Fibroblast of lung (primary cell): ENCODE results near the gene PHF2. TPM values are rescaled to one million over a fixed set of nuclear protein-coding genes. Genes with fewer than 3 reads are reported as not detected.

Experiments used
- DNase-seq, 2 donors: peaks; one replicate each; pipeline versions ENCODE4 v3.0.0 to v3.0.0-alpha.2; 2010; ENCODE audit warnings: low read depth in 2 of 2
- H2AFZ ChIP-seq: 2 replicates; pipeline ENCODE4 v1.5.1; 2012; ENCODE audit warnings: low read length, control low read depth, inconsistent platforms
- H3K27ac ChIP-seq: 2 replicates; pipeline ENCODE4 v1.5.1; 2011; ENCODE audit warnings: low read length, control low read depth; ENCODE audit not compliant: insufficient read depth
- H3K27me3 ChIP-seq: 2 replicates; pipeline ENCODE4 v1.5.1; 2011; ENCODE audit warnings: mild to moderate bottlenecking, low read length; ENCODE audit not compliant: control insufficient read depth, insufficient read depth
- H3K36me3 ChIP-seq: 2 replicates; pipeline ENCODE4 v1.5.1; 2011; ENCODE audit warnings: low read length; ENCODE audit not compliant: control insufficient read depth, insufficient read depth
- H3K4me1 ChIP-seq: 2 replicates; pipeline ENCODE4 v1.5.1; 2011; ENCODE audit warnings: low read length; ENCODE audit not compliant: control insufficient read depth, insufficient read depth; ENCODE audit errors: extremely low read depth
- H3K4me2 ChIP-seq: 2 replicates; pipeline ENCODE4 v1.5.1; 2011; ENCODE audit warnings: low read length, control low read depth; ENCODE audit not compliant: insufficient read depth; ENCODE audit errors: extremely low read depth
- H3K4me3 ChIP-seq, 4 experiments: fragments of 200-600 bp in 1 of 4; sonication (generic) in 1 of 4; replicated peaks in 1 of 4; 2 replicates each; pipeline ENCODE4 v1.5.1; 2011 to 2016; ENCODE audit warnings: low read length in 4 of 4, low read depth in 3 of 4, mild to moderate bottlenecking in 3 of 4, control low read depth in 2 of 4, inconsistent platforms in 1 of 4, mixed read lengths in 1 of 4; ENCODE audit not compliant: insufficient read depth in 1 of 4; ENCODE audit errors: control extremely low read depth in 1 of 4
- H3K79me2 ChIP-seq: 2 replicates; pipeline ENCODE4 v1.5.1; 2012; ENCODE audit warnings: mild to moderate bottlenecking, low read length, inconsistent platforms; ENCODE audit not compliant: control insufficient read depth, insufficient read depth
- H3K9ac ChIP-seq: 2 replicates; pipeline ENCODE4 v1.5.1; 2011; ENCODE audit warnings: mild to moderate bottlenecking, low read length, control low read depth; ENCODE audit not compliant: insufficient read depth
- H3K9me3 ChIP-seq: 2 replicates; pipeline ENCODE4 v1.5.1; 2012; ENCODE audit warnings: low read depth, low read length; ENCODE audit not compliant: control insufficient read depth, insufficient read depth
- H4K20me1 ChIP-seq: 2 replicates; pipeline ENCODE4 v1.5.1; 2011; ENCODE audit warnings: low read length; ENCODE audit not compliant: control insufficient read depth, insufficient read depth; ENCODE audit errors: extremely low read depth
- EZH2 ChIP-seq: IDR thresholded peaks from 2 replicates; pipeline ENCODE4 v1.5.1; 2012; ENCODE audit warnings: low read length, control low read depth, mild to moderate bottlenecking; ENCODE audit errors: missing control alignments
- polyA plus RNA-seq, 2 donors: library from polyadenylated mRNA; depleted of rRNA in 1 of 2; stranded (reverse) in 1 of 2; unstranded in 1 of 2; fragments of >200 nt; gene quantifications; 2 replicates each; pipeline ENCODE4 v1.2.1, GENCODE V29; 2011 to 2012; ENCODE audit warnings: missing spikeins in 1 of 2
- total RNA-seq: library from RNA; depleted of rRNA; stranded (reverse); fragments of >200 nt; gene quantifications from 2 replicates; pipeline ENCODE4 v1.2.1, GENCODE V29; 2014
- TF ChIP-seq, protein P1 (sequence below), 2 donors: IDR thresholded peaks in 1 of 2; conservative IDR thresholded peaks in 1 of 2; 1 replicate in 1 of 2; 2 replicates in 1 of 2; pipeline ENCODE4 v1.5.1; 2011 to 2012; ENCODE audit warnings: low read length in 2 of 2, control low read depth in 1 of 2, inconsistent platforms in 1 of 2, low read depth in 1 of 2, mild to moderate bottlenecking in 1 of 2

Gene PHF2
- total and polyA plus RNA-seq, 2 donors (not counting 1 experiment from before 2014, with no cell fraction given) = 9.2 to 13.4 TPM

DNA sequence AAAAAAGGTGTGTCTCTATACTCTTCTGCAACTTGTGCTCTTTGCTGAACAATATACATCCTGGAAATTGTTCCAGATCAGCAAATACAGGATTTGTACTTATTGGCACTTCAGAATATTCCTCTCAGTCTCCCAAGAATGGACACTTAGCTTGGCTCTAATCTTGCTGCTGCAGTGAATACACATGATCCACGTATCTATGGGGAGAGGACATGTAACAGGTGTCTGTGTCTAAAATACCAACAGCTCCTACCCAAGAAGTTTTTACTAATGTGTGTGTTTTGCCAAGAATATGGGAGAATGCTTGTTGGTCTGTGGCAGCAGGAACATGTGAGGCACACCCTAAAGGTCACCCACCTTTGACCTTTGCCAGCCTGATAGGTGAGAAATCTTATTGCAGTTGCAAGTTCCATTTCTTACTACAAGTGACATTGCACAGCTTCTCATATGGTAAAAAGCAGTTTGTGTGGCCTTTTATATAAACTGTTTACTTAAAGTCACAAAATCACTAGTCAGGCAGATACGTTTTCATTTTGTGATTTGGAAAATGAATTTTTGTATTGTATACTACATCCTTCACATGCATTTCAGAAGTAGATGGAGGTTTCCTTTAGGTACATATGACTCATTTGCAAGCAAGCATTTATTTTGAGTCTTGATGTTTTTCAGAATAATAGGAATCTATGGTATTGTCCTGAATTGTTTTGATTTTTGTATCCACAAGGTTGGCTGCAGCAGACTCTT is 35.8 kb downstream of the PHF2 start:
- no peak overlapping the region for H3K4me2 ChIP-seq
- no peak for DNase-seq
- no peaks in the 10 kb centered on the region for H3K27me3 ChIP-seq
- no peaks in the 10 kb centered on the region for H4K20me1 ChIP-seq
- no peaks in the 10 kb centered on the region for H3K9me3 ChIP-seq
- no peaks in the 10 kb centered on the region for H3K36me3 ChIP-seq
- no peak overlapping the region for H2AFZ ChIP-seq
- H3K79me2 ChIP-seq = peaks cover 23% of the 10 kb centered on the region
- TF ChIP-seq, protein P1, sequence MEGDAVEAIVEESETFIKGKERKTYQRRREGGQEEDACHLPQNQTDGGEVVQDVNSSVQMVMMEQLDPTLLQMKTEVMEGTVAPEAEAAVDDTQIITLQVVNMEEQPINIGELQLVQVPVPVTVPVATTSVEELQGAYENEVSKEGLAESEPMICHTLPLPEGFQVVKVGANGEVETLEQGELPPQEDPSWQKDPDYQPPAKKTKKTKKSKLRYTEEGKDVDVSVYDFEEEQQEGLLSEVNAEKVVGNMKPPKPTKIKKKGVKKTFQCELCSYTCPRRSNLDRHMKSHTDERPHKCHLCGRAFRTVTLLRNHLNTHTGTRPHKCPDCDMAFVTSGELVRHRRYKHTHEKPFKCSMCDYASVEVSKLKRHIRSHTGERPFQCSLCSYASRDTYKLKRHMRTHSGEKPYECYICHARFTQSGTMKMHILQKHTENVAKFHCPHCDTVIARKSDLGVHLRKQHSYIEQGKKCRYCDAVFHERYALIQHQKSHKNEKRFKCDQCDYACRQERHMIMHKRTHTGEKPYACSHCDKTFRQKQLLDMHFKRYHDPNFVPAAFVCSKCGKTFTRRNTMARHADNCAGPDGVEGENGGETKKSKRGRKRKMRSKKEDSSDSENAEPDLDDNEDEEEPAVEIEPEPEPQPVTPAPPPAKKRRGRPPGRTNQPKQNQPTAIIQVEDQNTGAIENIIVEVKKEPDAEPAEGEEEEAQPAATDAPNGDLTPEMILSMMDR (conservative IDR thresholded peaks at IDR 0.05 in 1 of 2, IDR thresholded peaks at IDR 0.05 in 1 of 2; ENCODE audit: low read depth in 1 of 2, low read length in 2 of 2) = no peak
- TF ChIP-seq EZH2 = no peak
- H3K4me3 ChIP-seq = no peak overlapping the region
- H3K9ac ChIP-seq = no peak overlapping the region
- no peaks in the 10 kb centered on the region for H3K4me1 ChIP-seq
- H3K27ac ChIP-seq = no peak overlapping the region

DNA sequence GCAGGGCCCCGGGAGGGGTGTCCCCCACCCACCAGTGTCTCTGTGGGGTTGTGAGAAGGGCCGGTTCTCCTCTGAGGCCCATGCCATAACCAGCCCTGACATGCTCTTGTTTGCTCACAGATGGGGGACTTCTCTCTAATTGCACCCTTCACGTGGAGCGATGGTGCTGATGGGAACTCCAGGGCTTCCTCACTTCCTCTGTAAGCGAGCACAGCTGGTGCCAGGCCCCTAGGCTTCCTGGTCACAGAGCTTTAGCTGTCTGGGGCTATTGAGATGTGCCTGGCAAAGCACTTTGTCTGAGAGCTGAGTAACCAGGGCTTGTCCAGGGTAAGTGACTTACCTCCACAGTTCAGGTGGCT is 36.4 kb downstream of the PHF2 start:
- H3K4me2 ChIP-seq = no peak overlapping the region
- no peak overlapping the region for H3K27ac ChIP-seq
- no peak overlapping the region for H3K9ac ChIP-seq
- H3K27me3 ChIP-seq = no peaks in the 10 kb centered on the region
- no peaks in the 10 kb centered on the region for H3K9me3 ChIP-seq
- H3K36me3 ChIP-seq = no peaks in the 10 kb centered on the region
- no peak for DNase-seq
- no peak for TF ChIP-seq EZH2
- TF ChIP-seq, protein P1 (conservative IDR thresholded peaks at IDR 0.05 in 1 of 2, IDR thresholded peaks at IDR 0.05 in 1 of 2; ENCODE audit: low read depth in 1 of 2, low read length in 2 of 2) = no peak
- H2AFZ ChIP-seq = no peak overlapping the region
- H3K4me3 ChIP-seq = no peak overlapping the region
- no peaks in the 10 kb centered on the region for H3K4me1 ChIP-seq
- H4K20me1 ChIP-seq = no peaks in the 10 kb centered on the region
- H3K79me2 ChIP-seq = peaks cover 23% of the 10 kb centered on the region

DNA sequence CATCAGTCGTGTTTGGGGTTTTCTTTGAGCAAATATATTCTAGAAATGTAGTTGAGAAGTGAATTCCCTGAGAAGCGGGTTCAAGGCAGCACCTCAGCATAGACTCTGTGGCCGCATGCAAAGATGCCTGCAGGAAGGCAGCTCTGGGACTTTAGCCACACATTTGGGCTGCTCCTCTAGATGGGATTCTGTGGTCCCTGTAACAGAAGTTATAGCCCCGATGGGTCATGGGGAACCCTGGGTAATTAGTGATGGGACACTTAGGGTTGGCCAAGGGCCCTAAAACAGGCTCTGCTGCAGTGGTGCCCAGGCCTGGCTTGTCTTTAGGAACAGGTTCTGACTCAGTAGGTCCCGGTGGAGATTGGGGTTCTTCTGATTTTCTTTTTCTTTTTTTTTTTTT is 36.8 kb downstream of the PHF2 start:
- H4K20me1 ChIP-seq = no peaks in the 10 kb centered on the region

More for the DNA sequence above, 36.8 kb downstream of the PHF2 start:
- Histone ChIP-seq H3K4me1 (no peaks in the 10 kb centered on the region), H3K27ac (no peak overlapping the region), H3K4me3 (no peak overlapping the region), H3K9ac (no peak overlapping the region), H3K9me3 (no peaks in the 10 kb centered on the region), H3K4me2 (no peak overlapping the region), H3K27me3 (no peaks in the 10 kb centered on the region), H3K79me2 (peaks cover 23% of the 10 kb centered on the region), H2AFZ (no peak overlapping the region), H3K36me3 (no peaks in the 10 kb centered on the region)
- no peak for TF ChIP-seq EZH2
- TF ChIP-seq, protein P1 (conservative IDR thresholded peaks at IDR 0.05 in 1 of 2, IDR thresholded peaks at IDR 0.05 in 1 of 2; ENCODE audit: low read depth in 1 of 2, low read length in 2 of 2) = no peak
- DNase-seq = no peak
